PFSK-1 (cell line): ENCODE measurements around the gene COL4A2.

Source experiments
- FOXP2 ChIP-seq: optimal IDR thresholded peaks from 2 replicates; pipeline ENCODE3; 2011; ENCODE audit warnings: borderline replicate concordance, control low read depth, inconsistent platforms; ENCODE audit not compliant: insufficient read depth; ENCODE audit errors: extremely low read length, extremely low read depth
- POLR2AphosphoS5 ChIP-seq: IDR thresholded peaks from 2 replicates; pipeline ENCODE4 v1.6.1; 2012; ENCODE audit warnings: low read depth, mild to moderate bottlenecking, control low read depth, low read length, moderate library complexity
- REST ChIP-seq, 2 experiments: IDR thresholded peaks; 2 replicates each; pipeline versions ENCODE4 v1.6.1 to v1.8.0; 2011 to 2012; ENCODE audit warnings: low read depth in 2 of 2, low read length in 2 of 2, control low read depth in 1 of 2, inconsistent platforms in 1 of 2, mild to moderate bottlenecking in 1 of 2, moderate library complexity in 1 of 2; ENCODE audit not compliant: insufficient read depth in 1 of 2
- SIN3A ChIP-seq: IDR thresholded peaks from 2 replicates; pipeline ENCODE4 v1.6.1; 2012; ENCODE audit warnings: mild to moderate bottlenecking, low read length, moderate library complexity, borderline replicate concordance; ENCODE audit not compliant: insufficient read depth
- TAF1 ChIP-seq: IDR thresholded peaks from 2 replicates; pipeline ENCODE4 v1.6.1; 2012; ENCODE audit warnings: low read length, control low read depth, borderline replicate concordance; ENCODE audit not compliant: insufficient read depth

The COL4A2 gene

GRCh38 chr13:110528911-110529310 lies 221.8 kb downstream of the COL4A2 start:
- TF ChIP-seq REST (IDR thresholded peaks at IDR 0.05; ENCODE audit: insufficient read depth in 1 of 2, low read depth in 2 of 2, low read length in 2 of 2) (no peak), POLR2AphosphoS5 (no peak), SIN3A (no peak), TAF1 (no peak), FOXP2 (no peak)

GRCh38 chr13:110529522-110530311 lies 222.6 kb downstream of the COL4A2 start:
- TF ChIP-seq FOXP2 (no peak), POLR2AphosphoS5 (no peak), REST (IDR thresholded peaks at IDR 0.05; ENCODE audit: insufficient read depth in 1 of 2, low read depth in 2 of 2, low read length in 2 of 2) (no peak), TAF1 (no peak), SIN3A (no peak)

GRCh38 chr13:110531100-110531499 lies 224.0 kb downstream of the COL4A2 start:
- TF ChIP-seq SIN3A = no peak
- no peak for TF ChIP-seq FOXP2
- no peak for TF ChIP-seq REST (IDR thresholded peaks at IDR 0.05; ENCODE audit: insufficient read depth in 1 of 2, low read depth in 2 of 2, low read length in 2 of 2)
- no peak for TF ChIP-seq TAF1
- TF ChIP-seq POLR2AphosphoS5 = no peak

- TF ChIP-seq TAF1 = no peak
- TF ChIP-seq SIN3A = no peak
- no peak for TF ChIP-seq REST (IDR thresholded peaks at IDR 0.05; ENCODE audit: insufficient read depth in 1 of 2, low read depth in 2 of 2, low read length in 2 of 2)
Observed at GRCh38 chr13:110531671-110532083, 224.6 kb downstream of the COL4A2 start.
